ENCODE data around the gene GFOD1. TPM values are rescaled to one million over a fixed set of nuclear protein-coding genes. Genes with fewer than 3 reads are reported as not detected.

The GFOD1 gene
- total and polyA plus RNA-seq, 10 of the 15 experiments (the other 5 are each of a cell fraction or from before 2014, with no cell fraction given): 6.5 to 41.4 (median 16.0) TPM

DNA sequence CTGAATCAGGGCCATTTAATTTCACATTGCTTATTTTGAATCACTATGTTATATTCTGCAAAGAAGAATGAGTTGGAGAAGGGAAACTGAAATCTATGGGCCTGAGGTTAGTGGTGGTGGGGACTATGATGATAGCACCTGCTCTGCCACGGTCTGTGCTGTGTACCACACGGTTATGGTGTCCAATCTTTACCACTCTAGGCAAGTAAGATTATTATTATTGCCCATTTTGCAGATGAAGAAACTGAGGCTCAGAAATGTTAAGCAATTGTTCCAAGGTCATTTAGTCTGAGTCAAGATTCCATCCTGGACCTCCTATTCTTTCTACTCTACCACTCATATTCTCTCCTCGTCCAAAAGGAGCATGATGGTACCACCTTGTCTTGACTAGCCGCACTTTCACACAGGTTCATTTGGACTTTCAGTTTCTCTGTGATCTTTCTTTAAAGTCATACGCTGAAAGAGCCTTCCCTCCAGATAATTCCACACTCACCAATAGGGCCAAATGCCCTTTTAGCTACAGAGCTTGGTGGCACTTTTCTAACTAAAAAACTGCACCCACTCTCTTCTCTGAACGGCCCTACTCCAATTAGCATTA, 56.2 kb downstream of the GFOD1 start (continued):
- TF ChIP-seq RUNX3 (IDR thresholded peaks at IDR 0.05; ENCODE audit: low read length) (peak; percentile 72), FOXM1 (IDR thresholded peaks at IDR 0.05; ENCODE audit: low read depth, low read length) (no peak), ZNF217 (IDR thresholded peaks at IDR 0.05) (peak; percentile 81; the same call in 1 of the 2 replicates), CBFB (IDR thresholded peaks at IDR 0.05; ENCODE audit: low read depth) (peak; percentile 45; the same call in 1 of the 2 replicates), BCL11A (IDR thresholded peaks at IDR 0.05; ENCODE audit: low read depth, low read length) (0 out of 2 replicates have a peak, but pooled peaks have one; percentile 5), KDM1A (IDR thresholded peaks at IDR 0.05; ENCODE audit: borderline replicate concordance) (no peak), ZNF384 (IDR thresholded peaks at IDR 0.05; ENCODE audit: borderline replicate concordance, low read depth, low read length) (no peak), ZNF207 (IDR thresholded peaks at IDR 0.05; ENCODE audit: borderline replicate concordance) (no peak), TCF3 (IDR thresholded peaks at IDR 0.05; ENCODE audit: borderline replicate concordance, insufficient read depth, low read depth, low read length) (0 out of 2 replicates have a peak, but pooled peaks have one; percentile 29), EGR1 (IDR thresholded peaks at IDR 0.05; ENCODE audit: borderline replicate concordance in 1 of 2, low read depth in 2 of 2, low read length in 2 of 2) (0 out of 3 replicates have a peak, but pooled peaks of 1 of the 2 experiments have one; percentile 11)
- TF ChIP-seq, protein P1, sequence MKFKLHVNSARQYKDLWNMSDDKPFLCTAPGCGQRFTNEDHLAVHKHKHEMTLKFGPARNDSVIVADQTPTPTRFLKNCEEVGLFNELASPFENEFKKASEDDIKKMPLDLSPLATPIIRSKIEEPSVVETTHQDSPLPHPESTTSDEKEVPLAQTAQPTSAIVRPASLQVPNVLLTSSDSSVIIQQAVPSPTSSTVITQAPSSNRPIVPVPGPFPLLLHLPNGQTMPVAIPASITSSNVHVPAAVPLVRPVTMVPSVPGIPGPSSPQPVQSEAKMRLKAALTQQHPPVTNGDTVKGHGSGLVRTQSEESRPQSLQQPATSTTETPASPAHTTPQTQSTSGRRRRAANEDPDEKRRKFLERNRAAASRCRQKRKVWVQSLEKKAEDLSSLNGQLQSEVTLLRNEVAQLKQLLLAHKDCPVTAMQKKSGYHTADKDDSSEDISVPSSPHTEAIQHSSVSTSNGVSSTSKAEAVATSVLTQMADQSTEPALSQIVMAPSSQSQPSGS (IDR thresholded peaks at IDR 0.05; ENCODE audit: low read length): 0 out of 2 replicates have a peak, but pooled peaks have one; percentile 13

All from GM12878 (cell line).